Small intestine (tissue), 7 donors: ENCODE measurements around the gene LY6G5B. TPM values are rescaled to one million over a fixed set of nuclear protein-coding genes. Genes with fewer than 3 reads are reported as not detected.

ENCODE experiments used
- DNase-seq, 2 donors: peaks; one replicate each; pipeline versions ENCODE4 v3.0.0 to v3.0.0-alpha.2; 2013
- FAIRE-seq: peaks from 2 replicates; lab custom pipeline; 2012; peaks lifted over from hg19 to GRCh38; lab: Jason Lieb, UNC
- H3K27ac ChIP-seq, 3 donors: one replicate each; pipeline ENCODE4 v1.5.1; 2013; ENCODE audit warnings: low read length in 2 of 3, mild to moderate bottlenecking in 2 of 3, control low read depth in 1 of 3, inconsistent platforms in 1 of 3, low read depth in 1 of 3, moderate library complexity in 1 of 3
- H3K27me3 ChIP-seq, 3 donors: one replicate each; pipeline ENCODE4 v1.6.1; 2013; ENCODE audit warnings: low read length in 3 of 3, inconsistent platforms in 1 of 3; ENCODE audit not compliant: control insufficient read depth in 3 of 3, insufficient read depth in 3 of 3
- H3K36me3 ChIP-seq, 3 donors: one replicate each; pipeline ENCODE4 v1.6.1; 2013; ENCODE audit warnings: low read length in 3 of 3, inconsistent platforms in 1 of 3, low read depth in 1 of 3, mild to moderate bottlenecking in 1 of 3, moderate library complexity in 1 of 3; ENCODE audit not compliant: control insufficient read depth in 3 of 3, insufficient read depth in 2 of 3
- H3K4me1 ChIP-seq, 3 donors: one replicate each; pipeline ENCODE4 v1.6.1; 2013; ENCODE audit warnings: low read length in 2 of 3, inconsistent platforms in 1 of 3, low read depth in 1 of 3, mild to moderate bottlenecking in 1 of 3, moderate library complexity in 1 of 3; ENCODE audit not compliant: control insufficient read depth in 3 of 3, insufficient read depth in 2 of 3
- H3K4me3 ChIP-seq, 3 donors: one replicate each; pipeline ENCODE4 v1.5.1; 2013; ENCODE audit warnings: low read length in 3 of 3, control low read depth in 1 of 3, inconsistent platforms in 1 of 3, low read depth in 1 of 3, mild to moderate bottlenecking in 1 of 3, moderate library complexity in 1 of 3
- H3K9me3 ChIP-seq, 2 donors: one replicate each; pipeline ENCODE4 v1.6.1; 2013; ENCODE audit warnings: low read depth in 1 of 2, low read length in 1 of 2; ENCODE audit not compliant: control insufficient read depth in 2 of 2, insufficient read depth in 1 of 2
- WGBS, 3 donors: extraction: QIAGEN DNeasy Blood & Tissue Kit; methylation state at CpG; one replicate each; pipeline ENCODE4 v1.1.7; 2013; 5-methylcytosine and 5-hydroxymethylcytosine counted together
- polyA plus RNA-seq, 4 donors: library from polyadenylated mRNA; stranded (reverse) in 3 of 4; unstranded in 1 of 4; fragments of 200-250 nt in 3 of 4; fragments of 120-200 nt in 1 of 4; gene quantifications; one replicate each; pipeline versions ENCODE4 v1.2.1 to v1.2.3, GENCODE V29; 2013
- donor health status: healthy with polysubstance abuse.
- donor health status: control.
- donor health status: control.
- donor health status: Bipolar disorder and iron deficiency.
- donor health status: healthy.

LY6G5B gene
- polyA plus RNA-seq, 4 donors = 3.8 to 16.5 (median 4.2) TPM

- H3K36me3 ChIP-seq = peaks cover 42 to 97% (median 61%) of the 10 kb centered on the region in 3 donors
- no peak overlapping the region for H3K27ac ChIP-seq
- no peaks in the 10 kb centered on the region for H3K4me1 ChIP-seq
- no peaks in the 10 kb centered on the region for H3K27me3 ChIP-seq
- DNase-seq (no peak), FAIRE-seq (no peak)
- no peak overlapping the region for H3K4me3 ChIP-seq
- no peaks in the 10 kb centered on the region for H3K9me3 ChIP-seq
- 91 to 98% (median 96%) methylated on average over 13 to 19 of the region's 19 CpGs for WGBS, 3 donors
Observed at GRCh38 chr6:31627690-31628287, 42.0 kb upstream of the LY6G5B start.

- Histone ChIP-seq H3K4me3 (no peak overlapping the region), H3K9me3 (no peaks in the 10 kb centered on the region), H3K4me1 (no peaks in the 10 kb centered on the region), H3K27me3 (no peaks in the 10 kb centered on the region), H3K36me3 (peaks cover 45 to 98% (median 69%) of the 10 kb centered on the region in 3 donors), H3K27ac (no peak overlapping the region)
- DNase-seq = no peak
- 89 to 92% (median 89%) methylated on average over 7 of the region's 7 CpGs for WGBS, 3 donors
- no peak for FAIRE-seq
Observed at GRCh38 chr6:31629014-31629413, 40.8 kb upstream of the LY6G5B start.

- WGBS, 3 donors = 91 to 94% (median 92%) methylated on average over 25 of the region's 25 CpGs
- Histone ChIP-seq H3K9me3 (no peaks in the 10 kb centered on the region), H3K27me3 (no peaks in the 10 kb centered on the region), H3K36me3 (peaks cover 55 to 98% (median 73%) of the 10 kb centered on the region in 3 donors), H3K4me1 (no peaks in the 10 kb centered on the region), H3K27ac (no peak overlapping the region), H3K4me3 (no peak overlapping the region)
- no peak for DNase-seq
- no peak for FAIRE-seq
Observed at GRCh38 chr6:31630177-31630934, 39.4 kb upstream of the LY6G5B start.

DNA sequence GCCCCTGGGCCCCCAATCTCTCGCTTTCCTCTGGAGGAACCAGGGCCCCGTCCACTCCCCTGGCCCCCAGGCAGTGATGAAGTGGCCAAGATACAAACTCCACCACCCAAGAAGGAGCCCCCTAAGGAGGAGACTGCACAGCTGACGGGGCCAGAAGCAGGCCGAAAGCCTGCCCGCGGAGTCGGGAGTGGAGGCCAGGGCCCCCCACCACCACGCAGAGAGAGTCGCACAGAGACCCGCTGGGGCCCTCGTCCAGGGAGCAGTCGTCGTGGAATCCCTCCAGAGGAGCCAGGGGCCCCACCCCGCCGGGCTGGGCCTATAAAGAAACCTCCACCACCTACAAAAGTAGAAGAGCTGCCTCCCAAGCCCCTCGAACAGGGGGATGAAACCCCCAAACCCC lies 38.6 kb upstream of the LY6G5B start:
- no peak for FAIRE-seq
- no peaks in the 10 kb centered on the region for H3K4me1 ChIP-seq
- DNase-seq = no peak
- H3K27me3 ChIP-seq = no peaks in the 10 kb centered on the region
- no peak overlapping the region for H3K4me3 ChIP-seq
- H3K9me3 ChIP-seq = no peaks in the 10 kb centered on the region
- peaks cover 59 to 98% (median 71%) of the 10 kb centered on the region in 3 donors for H3K36me3 ChIP-seq
- no peak overlapping the region for H3K27ac ChIP-seq
- WGBS, 3 donors = 89 to 93% (median 91%) methylated on average over 15 to 16 of the region's 16 CpGs

DNA sequence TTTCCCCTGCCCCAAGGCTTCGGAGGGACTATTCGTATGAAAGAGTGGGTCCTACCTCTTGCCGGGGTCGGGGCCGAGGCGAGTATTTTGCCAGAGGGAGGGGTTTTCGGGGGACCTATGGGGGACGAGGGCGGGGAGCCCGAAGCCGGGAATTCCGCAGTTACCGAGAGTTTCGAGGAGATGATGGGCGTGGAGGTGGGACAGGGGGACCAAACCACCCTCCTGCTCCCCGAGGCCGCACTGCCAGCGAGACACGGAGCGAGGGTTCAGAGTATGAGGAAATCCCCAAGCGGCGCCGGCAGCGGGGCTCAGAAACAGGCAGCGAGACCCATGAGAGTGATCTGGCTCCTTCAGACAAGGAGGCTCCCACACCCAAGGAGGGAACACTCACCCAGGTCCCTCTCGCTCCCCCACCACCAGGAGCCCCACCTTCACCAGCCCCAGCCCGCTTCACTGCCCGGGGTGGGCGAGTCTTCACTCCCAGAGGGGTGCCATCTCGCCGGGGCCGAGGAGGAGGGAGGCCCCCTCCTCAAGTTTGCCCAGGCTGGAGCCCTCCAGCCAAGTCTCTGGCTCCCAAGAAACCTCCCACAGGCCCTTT lies 38.0 kb upstream of the LY6G5B start:
- FAIRE-seq (no peak), DNase-seq (no peak)
- Histone ChIP-seq H3K27me3 (no peaks in the 10 kb centered on the region), H3K9me3 (no peaks in the 10 kb centered on the region), H3K36me3 (peaks cover 56 to 98% (median 74%) of the 10 kb centered on the region in 3 donors), H3K4me3 (no peak overlapping the region), H3K4me1 (no peaks in the 10 kb centered on the region), H3K27ac (no peak overlapping the region)
- WGBS, 3 donors = 86 to 92% (median 89%) methylated on average over 31 to 32 of the region's 32 CpGs

DNA sequence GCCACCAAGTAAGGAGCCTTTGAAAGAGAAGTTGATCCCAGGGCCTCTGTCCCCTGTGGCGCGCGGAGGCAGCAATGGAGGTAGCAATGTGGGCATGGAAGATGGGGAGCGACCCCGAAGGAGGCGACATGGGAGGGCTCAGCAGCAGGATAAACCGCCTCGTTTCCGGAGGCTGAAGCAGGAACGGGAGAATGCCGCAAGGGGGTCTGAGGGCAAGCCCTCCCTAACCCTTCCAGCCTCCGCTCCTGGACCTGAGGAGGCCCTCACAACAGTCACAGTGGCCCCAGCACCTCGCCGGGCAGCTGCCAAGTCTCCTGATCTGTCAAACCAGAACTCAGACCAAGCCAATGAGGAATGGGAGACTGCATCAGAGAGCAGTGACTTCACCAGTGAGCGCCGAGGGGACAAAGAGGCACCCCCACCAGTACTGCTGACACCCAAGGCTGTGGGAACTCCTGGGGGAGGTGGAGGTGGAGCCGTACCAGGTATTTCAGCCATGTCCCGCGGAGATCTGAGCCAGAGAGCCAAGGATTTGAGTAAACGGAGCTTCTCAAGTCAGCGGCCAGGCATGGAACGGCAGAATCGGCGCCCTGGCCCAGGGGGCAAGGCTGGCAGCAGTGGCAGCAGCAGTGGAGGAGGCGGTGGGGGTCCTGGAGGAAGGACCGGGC lies 37.4 kb upstream of the LY6G5B start:
- WGBS, 3 donors = 94 to 96% (median 95%) methylated on average over 26 of the region's 26 CpGs
- Histone ChIP-seq H3K4me3 (no peak overlapping the region), H3K27ac (no peak overlapping the region), H3K9me3 (no peaks in the 10 kb centered on the region), H3K36me3 (peaks cover 56 to 98% (median 72%) of the 10 kb centered on the region in 3 donors), H3K4me1 (no peaks in the 10 kb centered on the region), H3K27me3 (no peaks in the 10 kb centered on the region)
- no peak for DNase-seq
- FAIRE-seq = no peak

GRCh38 chr6:31633447-31633846 lies 36.3 kb upstream of the LY6G5B start:
- H3K9me3 ChIP-seq = no peaks in the 10 kb centered on the region
- DNase-seq = no peak
- H3K27ac ChIP-seq = no peak overlapping the region
- 90 to 96% (median 92%) methylated on average over 7 of the region's 7 CpGs for WGBS, 3 donors
- no peak for FAIRE-seq
- H3K4me3 ChIP-seq = no peak overlapping the region
- no peaks in the 10 kb centered on the region for H3K4me1 ChIP-seq
- H3K36me3 ChIP-seq = peaks cover 46 to 93% (median 62%) of the 10 kb centered on the region in 3 donors
- H3K27me3 ChIP-seq = no peaks in the 10 kb centered on the region

GRCh38 chr6:31634131-31634530 lies 35.6 kb upstream of the LY6G5B start:
- FAIRE-seq = no peak
- H3K27ac ChIP-seq = no peak overlapping the region
- H3K9me3 ChIP-seq = no peaks in the 10 kb centered on the region
- no peaks in the 10 kb centered on the region for H3K4me1 ChIP-seq
- H3K27me3 ChIP-seq = no peaks in the 10 kb centered on the region
- no peak for DNase-seq
- WGBS, 3 donors = 87 to 93% (median 89%) methylated on average over 3 of the region's 3 CpGs
- H3K36me3 ChIP-seq = peaks cover 46 to 94% (median 58%) of the 10 kb centered on the region in 3 donors
- no peak overlapping the region for H3K4me3 ChIP-seq
